IMR-90 (cell line): ENCODE measurements around the gene WLS. TPM values are rescaled to one million over a fixed set of nuclear protein-coding genes. Genes with fewer than 3 reads are reported as not detected.

Source experiments
- microRNA-seq, 2 experiments: library from miRNA; stranded (forward) in 1 of 2; unstranded in 1 of 2; fragments of 10-50 nt in 1 of 2; fragments of <30 nt in 1 of 2; gene quantifications in 1 of 2; microRNA quantifications in 1 of 2; one replicate each; pipeline versions ENCODE3 to v1.1.0; 2013 to 2020; ENCODE audit not compliant: insufficient read depth in 1 of 2, insufficient read length in 1 of 2, unreplicated experiment in 1 of 2
- polyA plus RNA-seq, 3 experiments: library from polyadenylated mRNA; depleted of rRNA; stranded (reverse); fragments of >200 nt; gene quantifications; 2 replicates each; pipeline ENCODE4 v1.2.3, GENCODE V29; 2012; ENCODE audit warnings: low replicate concordance in 1 of 3
- small RNA-seq, 5 experiments: library from RNA; depleted of rRNA; stranded (forward); fragments of <200 nt; gene quantifications; one replicate each; pipeline ENCODE3, GENCODE V24; 2012
- total RNA-seq: library from RNA; depleted of rRNA; stranded (reverse); fragments of >200 nt; gene quantifications from 2 replicates; pipeline ENCODE4 v1.2.3, GENCODE V29; 2012; rRNA removed

The WLS gene
- total and polyA plus RNA-seq, 2 of the 4 experiments (the other 2 are of a cell fraction) = 152 to 157 TPM

Small RNA genes within 50 kb of the gene (microRNA-seq; reads per million reads assigned to microRNA genes)
- gene COX6B1P7 (ENCODE audit: insufficient read depth, insufficient read length) (not detected), gene MIR1262 (ENCODE audit: insufficient read depth in 1 of 2, insufficient read length in 1 of 2, unreplicated experiment in 1 of 2) (8.0 to 509 reads per million in 2 experiments)

Small RNA genes within 50 kb of the gene (small RNA-seq; reads per million reads assigned to genes)
- gene COX6B1P7 = 0 reads per million in 5 experiments
- gene MIR1262 = 0.07 to 18.1 (median 5.3) reads per million in 5 experiments

Other genes with a start within 250 kb of the WLS start
- gene DIRAS3, start 181.9 kb downstream of the WLS start, total RNA-seq = 8.3 and 8.6 TPM in 2 replicates
- 14.5 and 14.6 TPM in 2 replicates for gene DIRAS3, start 181.9 kb downstream of the WLS start, polyA plus RNA-seq (2012; rRNA removed)
- under 0.01 TPM in 1 of 2 replicates, not detected in the other for gene RPE65, start 217.4 kb upstream of the WLS start, total RNA-seq
- gene RPE65, start 217.4 kb upstream of the WLS start, polyA plus RNA-seq (2012; rRNA removed) = not detected in 2 replicates